Uterus (tissue), 2 donors: ENCODE measurements around the gene FMC1.
"Not testable (repeated sequence)": the region's sequence is repeated elsewhere in the genome, so short reads cannot be mapped to it uniquely, and the experiment has no call there.

Source experiments
- POLR2A ChIP-seq, 2 donors: fragments of 450-650 bp; IDR thresholded peaks; one replicate each; pipeline ENCODE4 v1.6.1; 2016; ENCODE audit warnings: antibody characterized with exemption in 2 of 2, mild to moderate bottlenecking in 1 of 2, moderate library complexity in 1 of 2
- TF ChIP-seq, protein P1 (sequence below), 4 experiments: fragments of 200-600 bp in 2 of 4; fragments of 450-650 bp in 2 of 4; sonication (generic) in 2 of 4; IDR thresholded peaks; one replicate each; pipeline ENCODE4 v1.5.1; 2016 to 2019; ENCODE audit warnings: antibody characterized with exemption in 4 of 4, mild to moderate bottlenecking in 2 of 4, moderate library complexity in 1 of 4

GRCh38 chr7:139324709-139325108 is 16.4 kb upstream of the FMC1 start:
- TF ChIP-seq, protein P1, sequence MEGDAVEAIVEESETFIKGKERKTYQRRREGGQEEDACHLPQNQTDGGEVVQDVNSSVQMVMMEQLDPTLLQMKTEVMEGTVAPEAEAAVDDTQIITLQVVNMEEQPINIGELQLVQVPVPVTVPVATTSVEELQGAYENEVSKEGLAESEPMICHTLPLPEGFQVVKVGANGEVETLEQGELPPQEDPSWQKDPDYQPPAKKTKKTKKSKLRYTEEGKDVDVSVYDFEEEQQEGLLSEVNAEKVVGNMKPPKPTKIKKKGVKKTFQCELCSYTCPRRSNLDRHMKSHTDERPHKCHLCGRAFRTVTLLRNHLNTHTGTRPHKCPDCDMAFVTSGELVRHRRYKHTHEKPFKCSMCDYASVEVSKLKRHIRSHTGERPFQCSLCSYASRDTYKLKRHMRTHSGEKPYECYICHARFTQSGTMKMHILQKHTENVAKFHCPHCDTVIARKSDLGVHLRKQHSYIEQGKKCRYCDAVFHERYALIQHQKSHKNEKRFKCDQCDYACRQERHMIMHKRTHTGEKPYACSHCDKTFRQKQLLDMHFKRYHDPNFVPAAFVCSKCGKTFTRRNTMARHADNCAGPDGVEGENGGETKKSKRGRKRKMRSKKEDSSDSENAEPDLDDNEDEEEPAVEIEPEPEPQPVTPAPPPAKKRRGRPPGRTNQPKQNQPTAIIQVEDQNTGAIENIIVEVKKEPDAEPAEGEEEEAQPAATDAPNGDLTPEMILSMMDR (IDR thresholded peaks at IDR 0.05): not testable (repeated sequence)
- TF ChIP-seq POLR2A (IDR thresholded peaks at IDR 0.05): not testable (repeated sequence)
